Endothelial cell of umbilical vein (primary cell): Measurements from ENCODE around the gene HNMT. TPM values are rescaled to one million over a fixed set of nuclear protein-coding genes. Genes with fewer than 3 reads are reported as not detected.

Experiments used
- BruUV-seq: library from RNA; stranded (reverse); fragments of 400-500 nt; replicated peaks from 2 replicates; lab custom pipeline; 2021; lab: Mats Ljungman, UMichigan
- CTCF ChIA-PET: fragments of 300-600, 350-600 bp; sonication (Branson Sonifier 250); formaldehyde crosslinking; loops from one replicate; lab custom pipeline; 2021; ENCODE audit warnings: antibody characterized with exemption, inconsistent platforms; lab: Charles Lee
- POLR2A ChIA-PET: fragments of 300-600, 350-600 bp; sonication (Branson Sonifier 250); formaldehyde crosslinking; loops from one replicate; lab custom pipeline; 2021; ENCODE audit warnings: antibody characterized with exemption, inconsistent platforms; lab: Charles Lee
- DNase-seq: peaks from one replicate; pipeline ENCODE4 v3.0.0-alpha.2; 2011; ENCODE audit warnings: low read depth, low spot score
- FAIRE-seq: peaks from 2 replicates; lab custom pipeline; 2011; peaks lifted over from hg19 to GRCh38; lab: Jason Lieb, UNC
- H2AFZ ChIP-seq: 2 replicates; pipeline ENCODE4 v1.6.0; 2012; ENCODE audit warnings: low read depth, low read length, control low read depth, inconsistent platforms
- H3K27ac ChIP-seq: 2 replicates; pipeline ENCODE4 v1.5.1; 2011; ENCODE audit warnings: low read depth, mild to moderate bottlenecking, control low read depth, low read length, moderate library complexity; ENCODE audit not compliant: insufficient read depth
- H3K27me3 ChIP-seq, 2 experiments: 2 replicates each; pipeline versions ENCODE4 v1.6.0 to v1.6.1; 2011; ENCODE audit warnings: low read length in 2 of 2, mixed read lengths in 1 of 2; ENCODE audit not compliant: control insufficient read depth in 2 of 2, insufficient read depth in 2 of 2
- H3K36me3 ChIP-seq, 2 experiments: 2 replicates in 1 of 2; 3 replicates in 1 of 2; pipeline ENCODE4 v1.5.1; 2011; ENCODE audit warnings: low read length in 2 of 2, mild to moderate bottlenecking in 1 of 2, moderate library complexity in 1 of 2; ENCODE audit not compliant: control insufficient read depth in 2 of 2, insufficient read depth in 2 of 2; ENCODE audit errors: extremely low read depth in 1 of 2
- H3K4me1 ChIP-seq: 3 replicates; pipeline ENCODE4 v1.5.1; 2011; ENCODE audit warnings: mild to moderate bottlenecking, low read length; ENCODE audit not compliant: control insufficient read depth, insufficient read depth; ENCODE audit errors: extremely low read depth
- H3K4me2 ChIP-seq: 2 replicates; pipeline ENCODE4 v1.6.1; 2011; ENCODE audit warnings: low read length, control low read depth, mixed read lengths; ENCODE audit not compliant: insufficient read depth
- H3K4me3 ChIP-seq, 3 experiments: fragments of 200-600 bp in 1 of 3; sonication (generic), shearing (Covaris generic) in 1 of 3; replicated peaks in 1 of 3; 2 replicates each; pipeline ENCODE4 v1.5.1; 2011 to 2016; ENCODE audit warnings: control low read depth in 3 of 3, low read length in 3 of 3, mild to moderate bottlenecking in 2 of 3, inconsistent platforms in 1 of 3, low read depth in 1 of 3, moderate library complexity in 1 of 3; ENCODE audit not compliant: insufficient read depth in 1 of 3
- H3K79me2 ChIP-seq: 2 replicates; pipeline ENCODE4 v1.6.0; 2012; ENCODE audit warnings: low read length, inconsistent platforms; ENCODE audit not compliant: control insufficient read depth, insufficient read depth
- H3K9ac ChIP-seq: replicated peaks from 2 replicates; pipeline ENCODE3; 2011; ENCODE audit warnings: low read length, control low read depth; ENCODE audit not compliant: insufficient read depth; ENCODE audit errors: extremely low read depth
- H3K9me1 ChIP-seq: replicated peaks from 3 replicates; pipeline ENCODE4 v1.6.0; 2011; ENCODE audit warnings: mild to moderate bottlenecking, low read length; ENCODE audit not compliant: control insufficient read depth, insufficient read depth; ENCODE audit errors: extremely low read depth
- H3K9me3 ChIP-seq: replicated peaks from 2 replicates; pipeline ENCODE4 v1.5.1; 2012; ENCODE audit warnings: low read length, inconsistent platforms; ENCODE audit not compliant: control insufficient read depth, insufficient read depth
- H4K20me1 ChIP-seq: replicated peaks from 2 replicates; pipeline ENCODE3; 2011; ENCODE audit warnings: mild to moderate bottlenecking, low read length; ENCODE audit not compliant: control insufficient read depth, insufficient read depth; ENCODE audit errors: extremely low read depth
- CTCF ChIP-seq, 2 donors: IDR thresholded peaks; 1 replicate in 1 of 2; 2 replicates in 1 of 2; pipeline ENCODE4 v1.5.1; 2011; ENCODE audit warnings: low read length in 2 of 2, mild to moderate bottlenecking in 2 of 2, moderate library complexity in 2 of 2, control low read depth in 1 of 2, inconsistent platforms in 1 of 2, low read depth in 1 of 2; ENCODE audit not compliant: insufficient read depth in 1 of 2; ENCODE audit errors: extremely low read depth in 1 of 2
- EZH2 ChIP-seq: IDR thresholded peaks from 2 replicates; pipeline ENCODE4 v1.6.1; 2012; ENCODE audit warnings: borderline replicate concordance, low read depth, mild to moderate bottlenecking, moderate library complexity, low read length, inconsistent platforms; ENCODE audit not compliant: severe bottlenecking
- FOS ChIP-seq: IDR thresholded peaks from 2 replicates; pipeline ENCODE4 v1.6.1; 2011; ENCODE audit warnings: mild to moderate bottlenecking, low read length, moderate library complexity, borderline replicate concordance; ENCODE audit not compliant: insufficient read depth
- GATA2 ChIP-seq: IDR thresholded peaks from 2 replicates; pipeline ENCODE4 v1.7.0; 2011; ENCODE audit warnings: low read depth, mild to moderate bottlenecking, moderate library complexity, mixed read lengths, low read length; ENCODE audit not compliant: insufficient read length, insufficient read depth
- JUN ChIP-seq: IDR thresholded peaks from 2 replicates; pipeline ENCODE4 v1.6.1; 2011; ENCODE audit warnings: borderline replicate concordance, low read depth; ENCODE audit not compliant: insufficient read length, insufficient read depth
- MAX ChIP-seq: IDR thresholded peaks from 2 replicates; pipeline ENCODE4 v1.6.1; 2011; ENCODE audit not compliant: insufficient read depth, insufficient read length
- MYC ChIP-seq: IDR thresholded peaks from one replicate; pipeline ENCODE4 v1.6.1; 2011; ENCODE audit warnings: mild to moderate bottlenecking, low read depth, low read length
- POLR2A ChIP-seq: IDR thresholded peaks from 2 replicates; pipeline ENCODE4 v1.6.1; 2012; ENCODE audit warnings: low read depth, mild to moderate bottlenecking, control low read depth, low read length
- POLR2AphosphoS5 ChIP-seq: IDR thresholded peaks from 2 replicates; pipeline ENCODE4 v1.6.1; 2012; ENCODE audit warnings: low read depth, mild to moderate bottlenecking, control low read depth, low read length, moderate library complexity; ENCODE audit not compliant: insufficient read depth
- dilution Hi-C: fragments of 300-500 bp; cut with MboI; formaldehyde crosslinking; loops from one replicate; pipeline ENCODE4 v1.15.0; 2019; ENCODE audit warnings: low sequenced_read_pairs; ENCODE audit not compliant: extremely low pct_ligation_motif_present
- intact Hi-C: fragments of 100-400 bp; cut with micrococcal nuclease; formaldehyde crosslinking; loops from one replicate; pipeline ENCODE4 v1.10.0; 2022
- polyA plus RNA-seq, 4 experiments: library from polyadenylated mRNA; depleted of rRNA in 3 of 4; stranded (reverse) in 3 of 4; unstranded in 1 of 4; fragments of >200 nt; gene quantifications; 2 replicates each; pipeline versions ENCODE4 v1.2.1 to v1.2.3, GENCODE V29; 2011 to 2012; ENCODE audit warnings: missing spikeins in 1 of 4
- total RNA-seq: library from RNA; stranded (reverse); gene quantifications from 2 replicates; pipeline ENCODE4 v1.2.3, GENCODE V29; 2021

The HNMT gene
- total and polyA plus RNA-seq, 2 donors (not counting 3 experiments of a cell fraction or from before 2014, with no cell fraction given), result 8.6 to 16.9 TPM

GRCh38 chr2:137960223-137960622, 4.0 kb upstream of the HNMT start:
- FAIRE-seq (no peak), DNase-seq (peak; percentile 54)
- BruUV-seq, result no TSS peak
- no peaks in the 10 kb centered on the region for H3K36me3 ChIP-seq
- intact Hi-C loops, result loop anchor here (5.0 kb wide), 1 partner anchor 307 kb away; no protein-coding TSS in a partner anchor
- peaks cover 1% of the 10 kb centered on the region for H3K79me2 ChIP-seq
- POLR2A ChIA-PET, result no interaction called here
- H4K20me1 ChIP-seq, result no peaks in the 10 kb centered on the region
- H3K4me2 ChIP-seq, result peak overlapping the region; percentile 4
- H3K9me1 ChIP-seq, result no peaks in the 10 kb centered on the region
- H3K9me3 ChIP-seq, result no peaks in the 10 kb centered on the region
- H2AFZ ChIP-seq, result peak overlapping the region; percentile 7
- dilution Hi-C loops, result no loop called here
- H3K4me3 ChIP-seq, result no peak overlapping the region
- CTCF ChIA-PET, result interaction anchor here (0.8 kb wide), 1 partner anchor 414 kb away, joined by 3 read pairs; no protein-coding TSS in a partner anchor
- peak overlapping the region; percentile 72 for H3K27ac ChIP-seq
- peaks cover 26% of the 10 kb centered on the region for H3K4me1 ChIP-seq
- TF ChIP-seq JUN (peak; percentile 81), FOS (peak; percentile 81), MYC (no peak), MAX (no peak), POLR2AphosphoS5 (peak; percentile 49), EZH2 (no peak), GATA2 (no peak)
- no peaks in the 10 kb centered on the region for H3K27me3 ChIP-seq
- H3K9ac ChIP-seq, result no peak overlapping the region

GRCh38 chr2:137961602-137962001, 2.7 kb upstream of the HNMT start:
- Histone ChIP-seq H3K4me3 (no peak overlapping the region), H3K27ac (no peak overlapping the region), H3K36me3 (no peaks in the 10 kb centered on the region), H3K4me1 (peaks cover 39% of the 10 kb centered on the region), H3K9me1 (no peaks in the 10 kb centered on the region), H3K9ac (no peak overlapping the region), H4K20me1 (no peaks in the 10 kb centered on the region), H3K4me2 (no peak overlapping the region), H3K9me3 (no peaks in the 10 kb centered on the region), H3K27me3 (no peaks in the 10 kb centered on the region), H2AFZ (no peak overlapping the region), H3K79me2 (peaks cover 1% of the 10 kb centered on the region)
- ChIA-PET POLR2A (no interaction called here), CTCF (no interaction called here)
- FAIRE-seq (no peak), DNase-seq (no peak)
- TF ChIP-seq MAX, result no peak
- no peak for TF ChIP-seq CTCF (IDR thresholded peaks at IDR 0.05; ENCODE audit: extremely low read depth in 1 of 2, insufficient read depth in 1 of 2, low read depth in 1 of 2, low read length in 2 of 2)
- no peak for TF ChIP-seq JUN
- TF ChIP-seq EZH2, result no peak
- TF ChIP-seq GATA2, result no peak
- no peak for TF ChIP-seq POLR2AphosphoS5
- no peak for TF ChIP-seq MYC
- TF ChIP-seq POLR2A, result no peak
- no peak for TF ChIP-seq FOS
- dilution Hi-C loops, result no loop called here
- BruUV-seq, result no TSS peak
- intact Hi-C loops, result loop anchor here (5.0 kb wide), 1 partner anchor 306 kb away; no protein-coding TSS in a partner anchor
